NCI-H510A treated with DMSO at 0.1 percent for 48 hours (cell line): ENCODE results near the gene GNAL.

Experiments
- DNase-seq: peaks from one replicate; lab custom pipeline; 2025; lab: John Stamatoyannopoulos, UW

Gene GNAL

GRCh38 chr18:11808001-11808855 is 119.2 kb downstream of the GNAL start:
- no peak for DNase-seq

GRCh38 chr18:11809895-11810294 is 120.8 kb downstream of the GNAL start:
- DNase-seq = no peak

GRCh38 chr18:11810379-11810778 is 121.3 kb downstream of the GNAL start:
- DNase-seq = no peak

DNA sequence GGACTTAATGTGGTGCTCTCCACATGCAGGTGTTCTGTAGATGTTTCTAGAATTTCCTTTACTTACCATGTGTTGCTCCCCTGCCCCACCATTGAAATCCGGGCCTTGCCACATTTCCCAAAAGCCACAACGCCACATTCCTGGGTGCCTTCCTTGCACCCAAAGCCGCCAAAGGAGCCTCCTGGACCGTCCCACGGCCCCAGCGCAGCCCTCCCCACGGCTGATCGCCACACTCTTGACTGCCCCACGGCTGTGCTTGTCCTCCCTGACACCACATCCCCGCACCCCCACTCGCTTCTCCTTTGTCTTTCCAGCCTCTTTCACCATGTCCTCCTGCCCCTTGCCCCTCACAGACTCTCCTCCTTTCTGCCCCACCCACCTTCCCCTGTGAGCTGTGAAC is 121.9 kb downstream of the GNAL start:
- DNase-seq = no peak

- DNase-seq = peak; percentile 14
Observed at GRCh38 chr18:11817229-11817628, 128.2 kb downstream of the GNAL start.

DNA sequence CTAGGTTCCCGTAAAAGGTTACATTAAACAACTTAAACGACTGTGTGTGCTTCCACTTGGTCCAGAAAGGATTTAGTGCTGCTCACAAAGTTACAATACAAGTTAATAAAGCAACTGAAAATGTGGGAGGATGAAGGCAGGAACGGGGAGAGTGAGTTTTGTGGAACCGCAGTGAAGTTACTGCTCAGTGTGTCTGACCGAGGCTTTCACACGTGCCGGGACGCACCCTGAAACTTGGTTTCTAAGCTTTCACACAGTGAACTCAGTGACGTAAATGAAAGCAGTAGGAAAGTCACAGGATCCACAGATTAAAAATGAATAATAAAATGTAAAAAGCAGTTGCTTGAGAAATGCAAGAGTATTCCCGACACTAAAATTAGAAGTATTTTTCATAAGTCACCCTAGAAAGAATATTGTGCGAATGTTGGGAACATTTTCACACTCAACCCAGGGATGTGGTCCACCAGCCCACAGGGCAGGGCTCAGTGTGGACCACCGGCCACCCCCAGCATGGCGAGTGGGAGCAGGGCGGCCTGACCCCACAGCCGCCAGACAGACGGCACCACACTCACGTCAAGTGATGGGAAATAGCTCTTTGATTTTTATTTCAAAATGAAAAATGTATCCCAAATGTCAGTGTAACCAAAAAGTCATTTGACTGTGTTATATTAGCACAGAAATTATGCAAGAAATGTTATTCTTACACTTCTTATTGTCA is 129.6 kb downstream of the GNAL start:
- no peak for DNase-seq

- DNase-seq = no peak
Observed at GRCh38 chr18:11819938-11820337, 130.9 kb downstream of the GNAL start.

DNA sequence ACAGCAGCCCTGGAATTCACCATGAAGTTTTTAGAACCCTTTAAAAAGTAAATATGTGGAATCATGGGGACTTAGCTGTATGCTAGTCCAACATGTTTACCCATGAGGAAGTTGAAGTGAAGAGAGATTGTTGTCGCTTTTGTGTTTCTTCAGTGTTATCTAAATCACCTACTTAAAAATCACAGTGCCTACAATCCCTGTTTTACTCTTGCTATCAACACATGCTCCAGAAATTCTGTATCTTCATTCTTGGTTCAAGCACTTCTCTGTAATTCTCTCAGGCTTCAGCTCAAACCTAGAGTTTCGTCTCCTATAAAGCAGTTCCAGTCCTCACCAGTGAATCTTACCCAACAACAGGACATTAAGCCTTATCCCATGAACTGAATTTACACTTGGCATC is 131.6 kb downstream of the GNAL start:
- no peak for DNase-seq

- DNase-seq = no peak
Observed at GRCh38 chr18:11821208-11821607, 132.1 kb downstream of the GNAL start.

DNA sequence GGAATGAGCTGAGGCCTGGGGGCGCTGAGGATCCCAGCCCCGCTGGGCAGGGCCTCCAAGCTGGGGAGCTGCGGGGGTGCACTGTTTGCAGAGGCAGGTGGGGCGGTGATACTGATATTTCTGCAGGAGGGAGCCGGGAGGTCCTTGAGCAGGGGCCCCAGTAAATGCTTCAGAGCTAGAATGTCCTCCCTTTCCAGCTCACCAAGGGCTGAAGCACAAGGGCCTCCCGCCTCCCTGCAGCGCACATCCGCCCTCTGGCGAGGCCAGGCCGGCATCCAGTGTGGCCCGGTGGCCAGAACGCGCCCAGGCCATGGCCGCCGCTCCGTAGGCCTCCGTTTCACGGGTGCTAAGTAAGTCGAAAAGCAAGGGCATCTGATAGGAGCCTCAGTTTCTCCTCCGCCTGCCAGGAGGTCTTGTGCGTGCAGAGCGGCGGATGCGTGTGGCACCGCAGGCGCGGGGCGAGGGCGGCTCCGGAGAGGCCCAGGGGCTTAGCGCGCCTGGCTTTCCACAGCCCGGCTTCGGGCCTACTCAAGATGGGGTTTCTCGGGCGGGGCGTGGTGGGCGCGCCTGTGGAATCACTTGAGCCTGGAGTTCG is 132.7 kb downstream of the GNAL start:
- DNase-seq = no peak

- DNase-seq = no peak
Observed at GRCh38 chr18:11823545-11823944, 134.5 kb downstream of the GNAL start.

DNA sequence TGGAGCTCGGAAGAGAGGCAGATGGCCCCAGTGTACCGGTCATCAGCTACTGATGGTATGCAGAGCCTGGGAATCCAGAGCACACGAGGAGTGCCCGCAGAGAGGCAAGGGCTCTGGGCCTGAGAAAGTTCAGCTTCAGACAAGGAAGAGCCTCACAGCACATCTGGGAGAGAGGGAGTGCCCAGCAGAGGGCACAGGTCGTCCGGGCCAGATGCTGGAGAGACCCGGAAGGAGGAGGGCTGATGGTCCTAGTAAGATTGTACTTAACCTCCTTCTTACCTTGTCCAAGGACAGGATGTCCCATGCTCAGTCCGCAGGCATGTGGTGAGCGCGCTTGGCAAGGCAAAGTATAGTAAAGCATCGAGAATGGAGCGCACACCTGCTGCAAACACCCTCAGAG is 137.8 kb downstream of the GNAL start:
- no peak for DNase-seq

DNA sequence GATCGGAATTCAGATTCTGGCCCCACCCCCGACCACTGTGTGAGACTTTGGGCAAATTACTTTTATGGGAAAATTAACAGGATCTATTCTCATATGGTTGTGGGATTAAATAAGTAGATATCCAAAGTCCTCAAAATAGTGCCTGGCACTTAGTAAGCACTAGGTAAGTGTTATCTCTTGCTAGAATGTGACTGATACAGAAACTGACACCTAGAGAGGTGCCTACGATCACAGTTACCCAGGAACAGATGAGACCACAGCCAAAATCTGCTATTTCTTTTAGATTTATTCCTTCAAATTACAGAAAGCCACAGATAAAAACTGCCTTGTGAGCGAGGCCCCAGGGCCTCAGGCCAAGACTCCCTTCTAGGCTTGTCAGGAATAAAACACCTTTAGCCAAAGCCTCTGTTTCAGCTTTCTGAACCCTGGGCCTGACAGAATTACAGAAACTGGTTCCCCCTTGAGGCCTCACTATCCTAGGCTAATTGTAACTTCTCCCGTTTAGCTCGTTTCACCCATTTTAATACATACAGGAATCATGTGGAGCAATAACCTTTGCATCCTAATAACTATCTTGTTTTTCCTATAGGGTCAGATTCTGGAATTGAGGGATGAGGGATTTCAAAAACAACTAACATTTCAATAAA is 139.8 kb downstream of the GNAL start:
- DNase-seq = no peak

GRCh38 chr18:11830585-11830984 is 141.5 kb downstream of the GNAL start:
- DNase-seq = no peak

- no peak for DNase-seq
Observed at GRCh38 chr18:11831921-11832320, 142.9 kb downstream of the GNAL start.

GRCh38 chr18:11834772-11835171 is 145.7 kb downstream of the GNAL start:
- no peak for DNase-seq

DNA sequence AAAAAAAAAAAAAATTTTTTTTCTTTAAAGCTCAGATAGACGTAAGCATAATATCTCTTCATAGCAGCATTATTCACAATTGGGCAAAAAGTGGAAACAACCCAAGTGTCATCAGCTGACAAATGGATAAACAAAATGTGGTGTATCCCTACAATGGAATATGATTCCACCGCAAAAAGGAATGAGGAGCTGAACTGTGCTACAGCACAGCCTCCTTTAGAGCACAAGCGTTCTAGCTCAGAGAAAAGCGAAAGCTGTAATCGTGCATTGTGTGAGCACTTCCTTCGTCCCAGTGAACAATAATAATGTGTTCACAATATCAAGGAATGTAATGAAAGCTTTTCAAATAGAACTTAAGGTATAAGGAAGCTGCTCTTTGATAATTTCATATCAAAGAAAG is 150.5 kb downstream of the GNAL start:
- no peak for DNase-seq

DNA sequence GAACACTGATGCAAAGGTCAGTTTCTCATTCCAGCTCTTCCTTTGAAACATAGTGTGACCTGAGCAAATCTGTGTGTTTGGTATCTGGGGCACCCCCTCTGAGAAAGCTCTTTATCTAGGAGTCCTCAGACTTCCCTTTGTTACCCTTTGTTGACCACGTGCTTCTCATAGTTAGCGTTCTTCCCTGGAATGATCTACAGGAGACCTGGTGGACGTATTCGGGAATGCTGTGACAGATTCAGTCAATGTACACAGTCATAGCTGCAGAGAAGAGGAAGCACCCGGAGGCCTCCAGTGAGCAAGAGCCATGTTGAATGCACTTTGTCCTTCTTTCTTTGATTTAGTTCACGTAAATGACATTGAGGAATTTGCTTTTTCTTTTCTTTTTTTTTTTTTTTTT is 151.4 kb downstream of the GNAL start:
- no peak for DNase-seq

- peak; percentile 49 for DNase-seq
Observed at GRCh38 chr18:11842562-11842961, 153.5 kb downstream of the GNAL start.

DNA sequence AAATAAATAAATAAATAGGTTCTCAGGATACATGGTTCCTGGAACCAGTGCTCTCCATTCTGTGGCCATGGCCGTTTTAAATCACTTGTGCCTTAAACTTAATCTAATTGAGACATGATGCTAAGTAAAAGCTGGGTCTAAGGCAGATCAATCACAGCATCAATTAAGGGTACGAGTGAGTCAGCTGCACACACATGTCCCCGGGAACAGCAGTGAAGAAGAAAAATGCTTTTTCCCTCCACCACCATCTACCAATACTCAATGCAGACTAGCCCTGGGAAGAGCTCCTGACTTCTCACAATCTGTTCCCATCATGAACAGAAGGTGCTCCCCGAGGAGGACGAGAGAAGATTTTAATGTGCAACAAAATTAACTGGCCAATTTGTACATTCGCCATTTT is 155.4 kb downstream of the GNAL start:
- DNase-seq = no peak

DNA sequence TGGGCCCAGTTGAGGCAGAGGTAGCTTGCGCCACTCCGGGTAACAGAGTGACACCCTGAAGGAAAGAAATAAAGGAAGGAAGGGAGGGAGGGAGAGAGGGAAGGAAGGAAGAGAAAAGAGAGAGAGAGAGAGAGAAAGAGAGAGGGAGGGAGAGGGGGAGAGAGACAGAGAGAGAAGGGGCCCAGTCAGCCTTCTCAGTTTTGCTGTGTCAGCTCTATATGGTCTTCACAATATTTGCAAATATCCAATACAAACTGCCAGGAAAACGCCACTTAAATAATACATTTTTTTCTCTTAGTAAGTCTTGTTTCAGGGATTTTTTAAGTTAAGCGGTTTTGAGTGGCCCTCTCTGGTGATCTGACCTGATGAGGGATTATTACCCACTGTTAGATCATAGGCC is 156.6 kb downstream of the GNAL start:
- DNase-seq = no peak

DNA sequence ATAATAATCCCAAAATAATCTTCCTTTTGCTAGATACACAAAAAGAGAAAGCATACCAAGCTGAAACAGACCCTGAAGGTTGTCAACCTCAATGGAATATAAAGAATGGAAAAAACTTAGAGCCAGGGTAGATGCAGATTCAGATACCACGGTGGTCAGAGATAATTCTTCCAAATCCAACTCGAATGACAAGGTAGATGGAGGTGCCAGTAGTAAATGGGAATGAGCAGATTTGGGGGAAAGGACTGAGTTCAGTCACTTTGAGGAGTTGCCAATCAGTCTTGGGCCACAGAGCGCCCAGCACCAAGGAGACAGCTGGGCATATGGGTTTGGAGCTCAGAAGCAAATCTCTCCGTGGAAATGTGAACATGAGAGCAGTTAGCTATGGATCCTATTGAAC is 158.7 kb downstream of the GNAL start:
- no peak for DNase-seq

DNA sequence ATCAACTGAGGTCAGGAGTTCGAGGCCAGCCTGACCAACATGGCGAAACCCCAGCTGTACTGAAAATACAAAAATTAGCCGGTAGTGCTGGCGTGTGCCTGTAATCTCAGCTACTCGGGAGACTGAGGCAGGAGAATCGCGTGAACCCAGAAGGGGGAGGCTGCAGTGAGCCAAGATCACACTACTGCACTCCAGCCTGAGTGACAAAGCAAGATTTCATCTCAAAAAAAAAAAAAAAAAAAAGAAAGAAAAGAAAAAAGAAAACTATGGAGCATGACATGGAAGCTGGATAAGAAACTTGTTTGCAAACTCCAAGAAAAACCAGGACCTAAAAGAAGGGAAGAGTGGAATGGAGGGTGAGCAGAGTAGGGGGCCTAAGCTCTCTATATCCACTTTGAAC is 160.2 kb downstream of the GNAL start:
- DNase-seq = no peak
